Measurements from ENCODE around the gene DHRS3.

Gene DHRS3

GRCh38 chr1:12636098-12636950 lies 18.3 kb upstream of the DHRS3 start:
- no peak for DNase-seq

- no peak for DNase-seq
Measured at GRCh38 chr1:12634696-12635202, 16.7 kb upstream of the DHRS3 start.

DNA sequence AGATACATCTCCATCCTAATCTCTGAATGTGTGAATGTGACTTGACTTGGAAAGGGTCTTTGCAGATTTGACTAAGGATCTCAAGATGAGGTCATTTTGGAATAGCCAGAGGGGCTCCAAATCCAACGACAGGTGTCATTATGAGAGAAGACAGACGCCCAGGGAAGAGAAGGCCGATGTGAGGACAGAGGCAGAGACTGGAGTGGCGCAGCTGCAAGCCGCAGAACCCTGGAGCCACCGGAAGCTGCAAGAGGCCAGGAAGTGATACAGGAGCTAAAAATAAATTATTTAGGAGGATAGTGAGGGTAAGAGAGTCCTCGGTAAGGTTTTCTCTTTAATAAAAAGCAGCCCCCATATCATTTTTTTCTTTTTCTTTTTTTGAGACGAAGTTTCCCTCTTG lies 16.1 kb upstream of the DHRS3 start:
- DNase-seq = no peak

GRCh38 chr1:12631571-12631970 lies 13.6 kb upstream of the DHRS3 start:
- no peak for DNase-seq

GRCh38 chr1:12630946-12631530 lies 13.0 kb upstream of the DHRS3 start:
- no peak for DNase-seq

DNA sequence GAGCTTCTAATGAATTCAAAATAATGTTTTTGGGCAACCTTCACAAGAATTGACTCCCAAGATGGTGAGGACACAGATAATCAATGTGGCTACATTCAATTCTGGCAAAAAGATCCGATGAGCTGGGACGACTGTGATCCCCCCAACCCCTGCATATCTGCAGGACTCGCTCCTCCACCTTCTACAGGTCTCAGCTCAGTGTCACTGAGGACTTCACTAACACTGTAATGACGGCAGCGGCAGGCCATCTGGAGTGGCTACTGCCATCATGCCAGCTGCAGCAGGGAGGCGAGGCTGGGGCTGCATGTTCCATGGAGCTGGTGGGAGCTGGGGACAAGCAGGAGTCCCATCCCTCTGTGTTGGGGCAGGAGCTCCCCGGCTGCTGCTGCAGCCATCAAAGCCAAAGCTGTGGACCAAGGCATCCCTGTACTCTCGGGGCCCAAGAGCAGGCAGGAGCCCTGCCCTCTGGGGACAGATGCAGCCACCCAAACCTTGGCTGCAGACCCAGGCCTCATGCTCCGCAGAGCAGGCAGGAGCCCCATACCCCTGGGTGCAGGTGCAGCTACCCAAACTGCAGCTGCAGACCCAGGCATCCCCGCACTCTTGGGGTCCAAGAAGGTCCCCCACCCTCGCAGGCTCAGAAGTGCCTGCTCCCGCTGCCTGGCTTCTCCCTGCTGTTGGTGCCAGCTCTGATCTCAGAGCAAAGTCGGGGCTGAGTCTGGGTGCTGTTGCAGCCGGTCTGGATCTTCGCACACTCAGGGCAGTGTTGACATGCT lies 12.2 kb upstream of the DHRS3 start:
- no peak for DNase-seq

GRCh38 chr1:12629511-12629956 lies 11.5 kb upstream of the DHRS3 start:
- no peak for DNase-seq

DNA sequence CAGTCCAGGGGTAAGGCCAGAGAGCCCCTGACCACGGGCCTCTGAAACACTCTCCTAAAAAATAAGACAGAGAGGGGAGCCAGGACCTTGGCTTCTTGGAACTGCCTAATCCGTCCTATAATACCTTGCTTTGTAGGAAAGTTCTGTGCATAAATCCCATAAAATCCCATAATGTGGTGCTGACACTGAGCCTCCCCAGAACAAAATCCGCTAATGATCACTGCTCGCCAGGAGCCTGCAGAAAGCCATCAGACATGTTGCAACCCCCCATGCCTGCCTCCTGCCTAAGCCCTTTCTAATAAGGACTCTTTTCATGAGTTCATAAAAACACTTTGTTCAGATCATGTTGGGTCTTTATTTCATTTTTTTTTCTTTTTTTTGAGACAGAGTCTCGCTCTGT lies 9.3 kb upstream of the DHRS3 start:
- DNase-seq = no peak

- no peak for DNase-seq
Measured at GRCh38 chr1:12626888-12627287, 8.9 kb upstream of the DHRS3 start.

- no peak for DNase-seq
Measured at GRCh38 chr1:12625276-12625675, 7.3 kb upstream of the DHRS3 start.

DNA sequence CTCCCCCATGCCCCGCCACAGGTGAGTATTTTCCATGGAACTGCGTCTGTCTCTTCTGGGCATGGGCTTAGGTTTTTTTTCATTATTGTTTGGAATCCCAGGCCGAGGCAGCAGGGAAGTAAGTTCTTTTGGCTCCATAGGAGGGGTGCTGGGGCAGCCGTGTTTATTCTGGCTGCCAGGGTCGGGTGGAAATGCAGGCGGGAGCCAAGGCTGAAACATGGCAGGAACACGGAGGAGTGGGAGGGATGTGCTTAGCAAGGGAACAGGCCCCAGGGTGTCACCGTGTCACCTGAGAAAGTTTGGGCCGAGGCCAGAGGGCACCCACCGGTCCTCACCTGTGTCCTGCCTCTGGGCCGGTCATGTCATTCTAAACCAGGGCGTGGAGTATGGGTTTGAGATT lies 4.5 kb upstream of the DHRS3 start:
- DNase-seq = no peak

DNA sequence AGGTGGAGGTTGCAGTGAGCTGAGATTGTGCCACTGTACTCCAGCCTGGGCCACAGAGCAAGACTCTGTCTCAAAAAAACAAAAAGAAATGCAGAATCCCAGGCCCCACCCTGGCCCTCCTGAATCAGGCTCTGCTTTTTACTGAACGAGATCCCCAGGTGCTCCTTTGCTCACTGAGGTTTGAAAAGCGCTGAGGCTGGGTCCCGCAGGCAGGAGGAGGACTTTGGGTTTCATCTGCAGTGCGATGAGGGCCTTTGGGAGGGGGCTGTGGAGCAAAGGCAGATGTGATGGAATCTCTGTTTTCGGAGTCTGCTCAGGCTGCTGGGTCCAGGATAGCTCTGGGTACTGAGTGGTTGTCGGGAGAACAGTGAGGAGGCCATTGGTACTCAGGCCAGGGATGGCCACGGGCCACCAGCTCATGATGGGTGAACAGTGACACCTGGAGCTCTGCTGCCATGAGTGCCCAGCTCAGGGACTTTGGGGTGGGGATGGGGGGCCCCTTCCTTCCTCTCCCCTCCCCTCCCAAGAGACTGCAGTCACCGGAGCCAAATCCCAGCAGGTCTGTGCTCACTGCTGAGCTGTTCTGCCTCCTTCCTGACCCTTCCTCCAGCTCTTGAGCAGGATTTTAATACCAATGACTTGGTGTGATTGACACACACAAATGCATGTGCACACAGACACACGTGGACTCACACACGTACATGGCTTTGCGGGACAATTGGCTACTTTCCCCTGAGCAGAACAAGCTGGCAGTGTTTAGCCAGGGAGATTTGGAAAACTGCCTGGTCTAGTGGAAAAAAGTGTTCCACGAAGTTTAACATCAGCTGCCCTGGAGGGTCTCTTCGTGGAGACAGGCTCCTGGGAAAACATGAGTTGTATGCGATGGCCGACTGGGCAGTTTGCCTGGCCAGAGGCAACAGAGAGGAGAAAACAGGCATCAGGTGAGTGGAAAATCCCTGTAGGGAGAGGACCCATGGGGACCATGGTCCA lies 3.6 kb upstream of the DHRS3 start:
- DNase-seq = no peak

- no peak for DNase-seq
Measured at GRCh38 chr1:12620931-12621330, 2.9 kb upstream of the DHRS3 start.

- DNase-seq = no peak
Measured at GRCh38 chr1:12620488-12620865, 2.5 kb upstream of the DHRS3 start.

GRCh38 chr1:12619792-12620487 lies 1.9 kb upstream of the DHRS3 start:
- peak; percentile 91 for DNase-seq

DNA sequence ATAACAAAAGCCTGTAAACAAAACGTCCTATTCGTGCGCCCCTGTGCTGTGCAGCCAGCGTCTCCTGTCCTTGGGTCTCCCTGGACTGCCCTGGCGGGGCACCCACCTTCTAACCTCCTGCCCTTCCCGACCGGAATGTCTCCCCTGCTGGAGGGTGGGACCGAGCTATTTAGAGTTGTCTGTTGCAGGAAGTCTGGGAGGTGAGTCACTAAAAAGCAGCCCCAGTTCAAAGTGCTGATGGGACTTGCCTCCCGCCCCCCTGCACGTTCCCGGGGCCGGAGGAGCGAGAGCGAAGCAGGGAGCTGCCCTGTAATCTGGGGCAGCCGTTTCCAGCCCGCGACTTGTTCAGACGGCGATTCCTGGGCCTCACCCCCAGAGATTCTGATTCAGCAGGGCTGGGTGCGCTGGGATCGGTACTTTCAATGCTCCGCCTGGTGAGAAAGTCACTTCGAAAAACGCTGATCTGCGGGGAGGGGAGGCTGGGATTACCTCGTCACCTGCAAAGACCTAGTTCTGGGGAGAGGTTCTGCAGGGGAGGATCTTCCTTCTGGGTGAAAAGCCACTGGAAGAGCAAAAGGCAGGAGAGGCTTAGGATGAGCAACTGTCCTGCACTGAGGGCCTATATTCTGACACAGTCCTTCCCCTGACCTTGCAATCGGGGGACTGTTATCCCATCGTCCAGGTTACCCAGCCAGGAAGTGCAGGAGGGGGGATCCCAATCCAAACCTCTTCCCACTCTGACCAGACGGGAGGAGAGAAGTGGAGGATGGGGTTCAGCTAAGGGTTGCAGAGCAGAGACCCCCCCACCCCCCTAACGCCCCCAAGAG lies 1.2 kb upstream of the DHRS3 start:
- peak; percentile 86 for DNase-seq

- no peak for DNase-seq
Measured at GRCh38 chr1:12618661-12618964, 603 bp upstream of the DHRS3 start.

DNA sequence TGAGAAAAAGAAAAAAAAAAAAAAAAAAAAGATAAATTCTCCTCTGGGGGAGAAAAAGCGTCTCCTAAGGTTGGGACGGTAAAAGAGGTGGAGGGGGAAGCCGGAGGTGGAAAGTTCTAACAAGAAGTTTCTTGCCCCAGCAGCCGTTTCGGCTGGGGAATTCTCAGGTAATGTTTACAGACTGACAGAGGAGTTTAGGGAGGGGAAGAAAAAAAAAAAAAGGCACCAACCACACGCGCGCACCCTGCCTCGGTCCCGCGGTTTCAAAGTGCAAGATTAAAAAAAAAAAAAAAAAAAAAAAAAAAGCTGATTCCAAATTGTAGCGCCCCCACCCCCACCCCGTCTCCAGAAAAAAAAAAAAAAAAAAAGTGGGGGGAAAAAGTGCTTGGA lies 504 bp downstream of the DHRS3 start:
- peak; percentile 77 for DNase-seq

- peak; percentile 76 for DNase-seq
Measured at GRCh38 chr1:12616709-12617373, 1.2 kb downstream of the DHRS3 start.

All from activated effector memory CD4-positive, alpha-beta T cell treated with anti-CD3 and anti-CD28 coated beads, Interleukin-2, amount 50 U/mL, for 16 hours (primary cell).